PC-9 (cell line): ENCODE results near the gene IL4R.

Source experiments
- CTCF ChIP-seq: fragments of 200-600 bp; sonication (generic); conservative IDR thresholded peaks from 2 replicates; pipeline ENCODE4 v1.6.1; 2017; ENCODE audit warnings: mixed run types, antibody characterized with exemption, mild to moderate bottlenecking, moderate library complexity
- EZH2 ChIP-seq: fragments of 200-600 bp; sonication (generic); IDR thresholded peaks from 2 replicates; pipeline ENCODE4 v1.8.0; 2017; ENCODE audit warnings: antibody characterized with exemption, low read depth

GRCh38 chr16:27291106-27291505, 22.7 kb upstream of the IL4R start:
- no peak for TF ChIP-seq EZH2
- TF ChIP-seq CTCF = no peak
